H9 (cell line): ENCODE results near the gene ASS1. TPM values are rescaled to one million over a fixed set of nuclear protein-coding genes. Genes with fewer than 3 reads are reported as not detected.

Experiments used
- DNase-seq: peaks from one replicate; pipeline ENCODE4 v3.0.0-alpha.2; 2017
- H2AFZ ChIP-seq: one replicate; pipeline ENCODE4 v1.6.1; 2013; ENCODE audit warnings: mild to moderate bottlenecking, low read length, control low read depth, moderate library complexity
- H2AK5ac ChIP-seq: 2 replicates; pipeline ENCODE4 v1.6.1; 2013; ENCODE audit warnings: low read length, control low read depth, mixed read lengths; ENCODE audit not compliant: insufficient read length
- H2BK120ac ChIP-seq: one replicate; pipeline ENCODE4 v1.6.1; 2013; ENCODE audit warnings: low read depth, mild to moderate bottlenecking, low read length, control low read depth, inconsistent platforms; ENCODE audit not compliant: poor library complexity, severe bottlenecking
- H2BK12ac ChIP-seq: 2 replicates; pipeline ENCODE4 v1.6.1; 2013; ENCODE audit warnings: low read length, control low read depth, mixed read lengths, low read depth; ENCODE audit not compliant: insufficient read length
- H2BK15ac ChIP-seq: 2 replicates; pipeline ENCODE4 v1.6.1; 2013; ENCODE audit warnings: low read depth, low read length, control low read depth
- H2BK20ac ChIP-seq: one replicate; pipeline ENCODE4 v1.6.1; 2013; ENCODE audit warnings: low read depth, mild to moderate bottlenecking, low read length, control low read depth, inconsistent platforms; ENCODE audit not compliant: poor library complexity, severe bottlenecking
- H2BK5ac ChIP-seq: 2 replicates; pipeline ENCODE4 v1.6.1; 2013; ENCODE audit warnings: low read length, control low read depth, mixed read lengths; ENCODE audit not compliant: insufficient read length
- H3K14ac ChIP-seq: 2 replicates; pipeline ENCODE4 v1.6.1; 2013; ENCODE audit warnings: low read length, control low read depth; ENCODE audit not compliant: insufficient read depth
- H3K18ac ChIP-seq: 2 replicates; pipeline ENCODE4 v1.6.1; 2013; ENCODE audit warnings: low read depth, mild to moderate bottlenecking, mixed read lengths, low read length, control low read depth; ENCODE audit not compliant: insufficient read length
- H3K23ac ChIP-seq: 2 replicates; pipeline ENCODE4 v1.6.1; 2013; ENCODE audit warnings: low read length, control low read depth, mixed read lengths, low read depth; ENCODE audit not compliant: insufficient read length
- H3K23me2 ChIP-seq: 2 replicates; pipeline ENCODE4 v1.6.1; 2013; ENCODE audit warnings: low read depth, mild to moderate bottlenecking, mixed read lengths, low read length, control low read depth; ENCODE audit not compliant: insufficient read length, poor library complexity, severe bottlenecking
- H3K27ac ChIP-seq: 2 replicates; pipeline ENCODE4 v1.5.1; 2013; ENCODE audit warnings: low read length, control low read depth, mixed read lengths, low read depth; ENCODE audit not compliant: insufficient read length
- H3K27me3 ChIP-seq: 2 replicates; pipeline ENCODE4 v1.6.1; 2013; ENCODE audit warnings: low read length, control low read depth, inconsistent platforms; ENCODE audit not compliant: insufficient read depth
- H3K4ac ChIP-seq: 2 replicates; pipeline ENCODE4 v1.6.1; 2013; ENCODE audit warnings: low read depth, mild to moderate bottlenecking, control low read depth, inconsistent platforms, low read length, moderate library complexity
- H3K4me1 ChIP-seq: 2 replicates; pipeline ENCODE4 v1.6.1; 2013; ENCODE audit warnings: low read length, control low read depth, inconsistent platforms; ENCODE audit not compliant: insufficient read depth
- H3K4me2 ChIP-seq: 2 replicates; pipeline ENCODE4 v1.6.1; 2013; ENCODE audit warnings: low read length, control low read depth, mixed read lengths; ENCODE audit not compliant: insufficient read length, insufficient read depth
- H3K56ac ChIP-seq: 2 replicates; pipeline ENCODE4 v1.6.1; 2013; ENCODE audit warnings: low read depth, mild to moderate bottlenecking, mixed read lengths, low read length, control low read depth; ENCODE audit not compliant: insufficient read length
- H3K79me1 ChIP-seq: 2 replicates; pipeline ENCODE4 v1.6.1; 2013; ENCODE audit warnings: low read depth, mild to moderate bottlenecking, moderate library complexity, low read length, control low read depth, inconsistent platforms; ENCODE audit not compliant: insufficient read depth, poor library complexity, severe bottlenecking
- H3K79me2 ChIP-seq: 2 replicates; pipeline ENCODE4 v1.6.1; 2013; ENCODE audit warnings: low read length, control low read depth, inconsistent platforms; ENCODE audit not compliant: insufficient read depth
- H3K9ac ChIP-seq: 2 replicates; pipeline ENCODE4 v1.6.1; 2013; ENCODE audit warnings: low read length, control low read depth, mixed read lengths; ENCODE audit not compliant: insufficient read length; ENCODE audit errors: extremely low read depth
- H3K9me3 ChIP-seq: one replicate; pipeline ENCODE4 v1.6.1; 2013; ENCODE audit warnings: low read depth, low read length, inconsistent platforms; ENCODE audit not compliant: control insufficient read depth
- H3T11ph ChIP-seq: one replicate; pipeline ENCODE4 v1.6.1; 2013; ENCODE audit warnings: mild to moderate bottlenecking, low read length, control low read depth, inconsistent platforms
- H4K20me1 ChIP-seq: one replicate; pipeline ENCODE4 v1.6.1; 2013; ENCODE audit not compliant: control insufficient read depth, insufficient read length, insufficient read depth
- H4K5ac ChIP-seq: 2 replicates; pipeline ENCODE4 v1.6.1; 2013; ENCODE audit warnings: low read depth, mild to moderate bottlenecking, mixed read lengths, low read length, control low read depth; ENCODE audit not compliant: insufficient read length
- H4K8ac ChIP-seq: replicated peaks from 2 replicates; pipeline ENCODE4 v1.6.1; 2013; ENCODE audit warnings: low read length, control low read depth, mixed read lengths, low read depth; ENCODE audit not compliant: insufficient read length
- H4K91ac ChIP-seq: 2 replicates; pipeline ENCODE4 v1.6.1; 2013; ENCODE audit warnings: low read depth, mild to moderate bottlenecking, moderate library complexity, mixed read lengths, low read length, control low read depth; ENCODE audit not compliant: insufficient read length
- H3K27ac Mint-ChIP-seq, 3 experiments: 2 replicates in 2 of 3; 3 replicates in 1 of 3; pipeline ENCODE4 v1.8.0; 2020 to 2021; ENCODE audit warnings: mixed read lengths in 3 of 3, mild to moderate bottlenecking in 1 of 3, moderate library complexity in 1 of 3
- H3K27me3 Mint-ChIP-seq: 2 replicates; pipeline ENCODE4 v1.8.0; 2021; ENCODE audit warnings: low read depth, mild to moderate bottlenecking, moderate library complexity, mixed read lengths
- H3K36me3 Mint-ChIP-seq, 3 experiments: 2 replicates in 2 of 3; 3 replicates in 1 of 3; pipeline ENCODE4 v1.8.0; 2020 to 2021; ENCODE audit warnings: low read depth in 3 of 3, mixed read lengths in 3 of 3; ENCODE audit not compliant: insufficient read depth in 1 of 3
- H3K4me1 Mint-ChIP-seq, 2 experiments: 2 replicates each; pipeline ENCODE4 v1.8.0; 2020; ENCODE audit warnings: mixed read lengths in 2 of 2
- H3K4me3 Mint-ChIP-seq, 2 experiments: 2 replicates in 1 of 2; 3 replicates in 1 of 2; pipeline ENCODE4 v1.8.0; 2020 to 2021; ENCODE audit warnings: mild to moderate bottlenecking in 2 of 2, mixed read lengths in 2 of 2, moderate library complexity in 1 of 2
- H3K9me3 Mint-ChIP-seq, 2 experiments: 2 replicates in 1 of 2; 3 replicates in 1 of 2; pipeline ENCODE4 v1.8.0; 2020; ENCODE audit warnings: mild to moderate bottlenecking in 2 of 2, mixed read lengths in 2 of 2, moderate library complexity in 1 of 2
- WGBS: extraction: QIAGEN DNeasy Blood & Tissue Kit; methylation state at CpG from one replicate; pipeline ENCODE4 v1.1.7; 2013; ENCODE audit warnings: missing lambda C conversion rate, low lambda C conversion rate, mixed read lengths; ENCODE audit not compliant: insufficient read length; ENCODE audit errors: extremely low coverage; 5-methylcytosine and 5-hydroxymethylcytosine counted together
- total RNA-seq: library from RNA; stranded (reverse); gene quantifications from 2 replicates; pipeline ENCODE4 v1.2.1, GENCODE V29; 2021
- TF ChIP-seq, protein P1 (sequence below): fragments of 200-600 bp; sonication (generic); conservative IDR thresholded peaks from 3 replicates; pipeline ENCODE4 v1.8.0; 2021; ENCODE audit warnings: antibody characterized with exemption, mild to moderate bottlenecking

The ASS1 gene
- total RNA-seq, 1 experiment from 2014 or later, result 118 TPM

DNA sequence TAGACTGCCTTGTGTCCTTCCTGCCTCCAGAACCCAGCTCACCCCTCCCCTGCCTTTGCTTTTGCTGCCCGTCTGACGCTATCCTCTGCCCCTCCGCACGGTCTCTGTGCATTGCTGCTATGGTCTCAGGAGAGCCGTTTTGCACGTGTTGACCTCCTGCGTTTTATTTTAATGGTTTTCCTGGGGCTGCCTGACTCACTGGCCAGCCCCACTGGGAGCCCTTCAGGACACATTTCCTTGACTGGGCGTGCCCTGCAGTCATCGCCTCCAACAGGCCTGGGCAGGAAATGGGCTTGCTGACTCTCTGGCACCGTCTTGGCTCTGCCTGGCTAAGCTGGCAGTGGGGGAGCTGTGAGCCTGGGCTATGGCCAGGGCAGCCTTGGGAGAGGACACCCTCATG, 17.9 kb upstream of the ASS1 start:
- TF ChIP-seq, protein P1, sequence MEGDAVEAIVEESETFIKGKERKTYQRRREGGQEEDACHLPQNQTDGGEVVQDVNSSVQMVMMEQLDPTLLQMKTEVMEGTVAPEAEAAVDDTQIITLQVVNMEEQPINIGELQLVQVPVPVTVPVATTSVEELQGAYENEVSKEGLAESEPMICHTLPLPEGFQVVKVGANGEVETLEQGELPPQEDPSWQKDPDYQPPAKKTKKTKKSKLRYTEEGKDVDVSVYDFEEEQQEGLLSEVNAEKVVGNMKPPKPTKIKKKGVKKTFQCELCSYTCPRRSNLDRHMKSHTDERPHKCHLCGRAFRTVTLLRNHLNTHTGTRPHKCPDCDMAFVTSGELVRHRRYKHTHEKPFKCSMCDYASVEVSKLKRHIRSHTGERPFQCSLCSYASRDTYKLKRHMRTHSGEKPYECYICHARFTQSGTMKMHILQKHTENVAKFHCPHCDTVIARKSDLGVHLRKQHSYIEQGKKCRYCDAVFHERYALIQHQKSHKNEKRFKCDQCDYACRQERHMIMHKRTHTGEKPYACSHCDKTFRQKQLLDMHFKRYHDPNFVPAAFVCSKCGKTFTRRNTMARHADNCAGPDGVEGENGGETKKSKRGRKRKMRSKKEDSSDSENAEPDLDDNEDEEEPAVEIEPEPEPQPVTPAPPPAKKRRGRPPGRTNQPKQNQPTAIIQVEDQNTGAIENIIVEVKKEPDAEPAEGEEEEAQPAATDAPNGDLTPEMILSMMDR, result no peak
- H2BK20ac ChIP-seq, result no peak overlapping the region
- H2BK5ac ChIP-seq, result no peak overlapping the region
- H3K23ac ChIP-seq, result no peak overlapping the region
- H2BK15ac ChIP-seq, result no peak overlapping the region
- H2BK120ac ChIP-seq, result no peak overlapping the region
- Mint-ChIP-seq H3K36me3 (peaks cover 0 to 5% (median 2%) of the 10 kb centered on the region in 3 experiments; a peak in 2 of 7 replicates), H3K27me3 (peaks cover 12% of the 10 kb centered on the region), H3K4me1 (peaks cover 14 to 18% of the 10 kb centered on the region in 2 experiments), H3K27ac (peak overlapping the region in 1 of 3 experiments; percentile 84; a peak in 1 of 7 replicates), H3K9me3 (no peaks in the 10 kb centered on the region), H3K4me3 (no peak overlapping the region)
- no peak overlapping the region for H3K18ac ChIP-seq
- H3T11ph ChIP-seq, result no peak overlapping the region
- no peaks in the 10 kb centered on the region for H4K20me1 ChIP-seq
- H3K56ac ChIP-seq, result no peak overlapping the region
- H4K8ac ChIP-seq, result no peak overlapping the region
- no peak overlapping the region for H3K4ac ChIP-seq
- H3K27me3 ChIP-seq, result no peaks in the 10 kb centered on the region
- H3K14ac ChIP-seq, result no peak overlapping the region; the same call in 1 of the 2 replicates
- no peak overlapping the region for H2BK12ac ChIP-seq
- no peak overlapping the region for H3K27ac ChIP-seq
- H2AFZ ChIP-seq, result no peak overlapping the region
- no peaks in the 10 kb centered on the region for H3K79me1 ChIP-seq
- H4K91ac ChIP-seq, result no peak overlapping the region
- no CpG with 5 or more reads among the region's 10 CpGs for WGBS
- peak; percentile 60 for DNase-seq
- no peak overlapping the region for H3K4me2 ChIP-seq
- H3K79me2 ChIP-seq, result no peaks in the 10 kb centered on the region
- no peak overlapping the region for H4K5ac ChIP-seq
- H3K9ac ChIP-seq, result no peak overlapping the region
- H3K9me3 ChIP-seq, result no peaks in the 10 kb centered on the region
- H3K23me2 ChIP-seq, result no peaks in the 10 kb centered on the region
- H2AK5ac ChIP-seq, result no peak overlapping the region
- peaks cover 3% of the 10 kb centered on the region; the same call in 1 of the 2 replicates for H3K4me1 ChIP-seq
